ENCODE results near the gene ANHX. TPM values are rescaled to one million over a fixed set of nuclear protein-coding genes. Genes with fewer than 3 reads are reported as not detected.

The ANHX gene
- total RNA-seq, 1 experiment from 2014 or later: not detected

DNA sequence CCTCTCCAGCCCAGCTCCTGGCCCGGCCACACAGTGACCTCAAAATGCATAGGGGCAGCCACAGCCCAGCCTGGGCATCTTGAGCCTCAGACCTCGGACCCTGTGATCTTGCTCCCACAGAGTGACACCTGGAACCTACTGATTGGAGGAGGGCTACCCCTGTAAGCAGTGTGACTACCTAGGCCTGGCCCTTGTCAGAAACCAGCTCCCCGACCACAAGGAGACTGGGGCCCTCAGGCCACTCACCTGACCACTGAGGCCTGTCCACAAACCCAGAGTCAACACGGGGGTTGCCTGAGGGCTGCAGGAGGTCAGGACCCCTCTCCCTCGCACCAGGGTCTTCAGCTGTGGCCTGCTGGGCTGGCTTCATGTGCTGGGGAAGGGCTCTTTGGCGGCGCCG, 9.0 kb downstream of the ANHX start:
- H3K27ac Mint-ChIP-seq (ENCODE audit: unreplicated experiment): no peak overlapping the region
- CTCF ChIA-PET: no interaction called here
- DNase-seq: no peak
- H3K36me3 Mint-ChIP-seq (ENCODE audit: insufficient read depth, unreplicated experiment): no peaks in the 10 kb centered on the region
- no peak overlapping the region for H3K4me3 Mint-ChIP-seq (ENCODE audit: low read depth, unreplicated experiment)
- no peaks in the 10 kb centered on the region for H3K4me1 Mint-ChIP-seq (ENCODE audit: low read depth, unreplicated experiment)
- no peaks in the 10 kb centered on the region for H3K27me3 Mint-ChIP-seq (ENCODE audit: unreplicated experiment)
- peaks cover 24% of the 10 kb centered on the region for H3K9me3 Mint-ChIP-seq (ENCODE audit: low read depth, unreplicated experiment)
- BruUV-seq (replicated peaks): no TSS peak
- intact Hi-C loops (cut with micrococcal nuclease; ENCODE audit: unreplicated experiment): no loop called here
- no peak for TF ChIP-seq CTCF (IDR thresholded peaks at IDR 0.05; ENCODE audit: unreplicated experiment)

- H3K27ac Mint-ChIP-seq (ENCODE audit: unreplicated experiment): no peak overlapping the region
- H3K4me3 Mint-ChIP-seq (ENCODE audit: low read depth, unreplicated experiment): no peak overlapping the region
- no peak for DNase-seq
- CTCF ChIA-PET: no interaction called here
- H3K36me3 Mint-ChIP-seq (ENCODE audit: insufficient read depth, unreplicated experiment): no peaks in the 10 kb centered on the region
- no TSS peak for BruUV-seq (replicated peaks)
- no peaks in the 10 kb centered on the region for H3K4me1 Mint-ChIP-seq (ENCODE audit: low read depth, unreplicated experiment)
- TF ChIP-seq CTCF (IDR thresholded peaks at IDR 0.05; ENCODE audit: unreplicated experiment): no peak
- peaks cover 24% of the 10 kb centered on the region for H3K9me3 Mint-ChIP-seq (ENCODE audit: low read depth, unreplicated experiment)
- intact Hi-C loops (cut with micrococcal nuclease; ENCODE audit: unreplicated experiment): no loop called here
- H3K27me3 Mint-ChIP-seq (ENCODE audit: unreplicated experiment): no peaks in the 10 kb centered on the region
Observed at GRCh38 chr12:133225527-133225926, 10.2 kb downstream of the ANHX start.

GRCh38 chr12:133222211-133222610, 13.5 kb downstream of the ANHX start:
- Mint-ChIP-seq H3K4me1 (ENCODE audit: low read depth, unreplicated experiment) (no peaks in the 10 kb centered on the region), H3K27ac (ENCODE audit: unreplicated experiment) (no peak overlapping the region), H3K9me3 (ENCODE audit: low read depth, unreplicated experiment) (peaks cover 27% of the 10 kb centered on the region), H3K4me3 (ENCODE audit: low read depth, unreplicated experiment) (no peak overlapping the region), H3K27me3 (ENCODE audit: unreplicated experiment) (no peaks in the 10 kb centered on the region), H3K36me3 (ENCODE audit: insufficient read depth, unreplicated experiment) (no peaks in the 10 kb centered on the region)
- BruUV-seq (replicated peaks): no TSS peak
- intact Hi-C loops (cut with micrococcal nuclease; ENCODE audit: unreplicated experiment): no loop called here
- no peak for DNase-seq
- CTCF ChIA-PET: no interaction called here
- no peak for TF ChIP-seq CTCF (IDR thresholded peaks at IDR 0.05; ENCODE audit: unreplicated experiment)

- Mint-ChIP-seq H3K36me3 (ENCODE audit: insufficient read depth, unreplicated experiment) (no peaks in the 10 kb centered on the region), H3K4me1 (ENCODE audit: low read depth, unreplicated experiment) (no peaks in the 10 kb centered on the region), H3K27me3 (ENCODE audit: unreplicated experiment) (no peaks in the 10 kb centered on the region), H3K4me3 (ENCODE audit: low read depth, unreplicated experiment) (no peak overlapping the region), H3K27ac (ENCODE audit: unreplicated experiment) (no peak overlapping the region), H3K9me3 (ENCODE audit: low read depth, unreplicated experiment) (peaks cover 27% of the 10 kb centered on the region)
- CTCF ChIA-PET: no interaction called here
- TF ChIP-seq CTCF (IDR thresholded peaks at IDR 0.05; ENCODE audit: unreplicated experiment): no peak
- BruUV-seq (replicated peaks): no TSS peak
- intact Hi-C loops (cut with micrococcal nuclease; ENCODE audit: unreplicated experiment): no loop called here
- DNase-seq: no peak
Observed at GRCh38 chr12:133221241-133221640, 14.4 kb downstream of the ANHX start.

DNA sequence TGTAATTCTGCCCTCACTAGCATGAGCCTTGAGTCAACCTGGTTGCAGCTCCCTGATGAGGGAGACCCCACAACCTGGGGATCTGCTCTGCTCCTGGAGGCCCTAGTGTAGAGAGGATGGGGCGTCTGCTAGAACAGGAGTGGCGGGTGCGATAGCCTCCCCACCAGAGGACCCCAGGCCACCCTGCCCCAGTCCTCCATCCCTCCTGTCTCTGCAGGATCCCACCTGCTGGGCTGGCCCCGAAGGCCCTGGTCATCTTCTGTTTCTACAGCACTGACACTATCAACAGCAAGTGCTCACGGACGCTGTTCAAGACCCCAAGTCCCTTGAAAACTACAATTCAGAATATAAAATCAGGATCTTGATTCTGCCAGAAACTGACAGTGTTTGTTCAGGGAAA, 15.2 kb downstream of the ANHX start:
- Mint-ChIP-seq H3K27ac (ENCODE audit: unreplicated experiment) (no peak overlapping the region), H3K27me3 (ENCODE audit: unreplicated experiment) (no peaks in the 10 kb centered on the region), H3K4me1 (ENCODE audit: low read depth, unreplicated experiment) (no peaks in the 10 kb centered on the region), H3K4me3 (ENCODE audit: low read depth, unreplicated experiment) (no peak overlapping the region), H3K36me3 (ENCODE audit: insufficient read depth, unreplicated experiment) (no peaks in the 10 kb centered on the region), H3K9me3 (ENCODE audit: low read depth, unreplicated experiment) (peaks cover 26% of the 10 kb centered on the region)
- no peak for TF ChIP-seq CTCF (IDR thresholded peaks at IDR 0.05; ENCODE audit: unreplicated experiment)
- intact Hi-C loops (cut with micrococcal nuclease; ENCODE audit: unreplicated experiment): no loop called here
- DNase-seq: no peak
- BruUV-seq (replicated peaks): no TSS peak
- CTCF ChIA-PET: no interaction called here

Data from Calu3 (cell line).